Thyroid gland (tissue), 4 donors: ENCODE data around the gene DAB2IP. TPM values are rescaled to one million over a fixed set of nuclear protein-coding genes. Genes with fewer than 3 reads are reported as not detected.

Experiments
- DNase-seq, 2 donors: peaks; one replicate each; pipeline ENCODE4 v3.0.0-alpha.2; 2019
- H3K27ac ChIP-seq, 3 donors: fragments of 200-600 bp; sonication (generic); 1 replicate in 2 of 3; 2 replicates in 1 of 3; pipeline ENCODE4 v1.5.1; 2016 to 2019; ENCODE audit warnings: mild to moderate bottlenecking in 1 of 3, moderate library complexity in 1 of 3
- H3K27me3 ChIP-seq: fragments of 200-600 bp; sonication (generic); one replicate; pipeline ENCODE4 v1.5.1; 2019
- H3K36me3 ChIP-seq, 2 donors: fragments of 200-600 bp; sonication (generic); one replicate each; pipeline ENCODE4 v1.5.1; 2016 to 2019
- H3K4me1 ChIP-seq, 2 donors: fragments of 200-600 bp; sonication (generic); one replicate each; pipeline ENCODE4 v1.5.1; 2017 to 2019
- H3K4me3 ChIP-seq, 3 donors: fragments of 200-600 bp; sonication (generic); replicated peaks in 1 of 3; 1 replicate in 2 of 3; 2 replicates in 1 of 3; pipeline ENCODE4 v1.5.1; 2016; ENCODE audit warnings: mild to moderate bottlenecking in 1 of 3
- H3K9me3 ChIP-seq: fragments of 200-600 bp; sonication (generic); one replicate; pipeline ENCODE4 v1.5.1; 2017
- POLR2A ChIP-seq, 2 donors: fragments of 450-650 bp; IDR thresholded peaks; one replicate each; pipeline ENCODE4 v1.6.1; 2017; ENCODE audit warnings: antibody characterized with exemption in 2 of 2, mild to moderate bottlenecking in 2 of 2, moderate library complexity in 1 of 2
- WGBS, 2 donors: methylation state at CpG; one replicate each; pipeline ENCODE4 v1.1.5; 2017; 5-methylcytosine and 5-hydroxymethylcytosine counted together
- intact Hi-C: fragments of 100-400 bp; cut with DNase I; formaldehyde crosslinking; loops from one replicate; pipeline ENCODE4 v1.15.1; 2023
- total RNA-seq, 4 donors: library from RNA; depleted of rRNA; stranded (reverse); fragments of >200 nt; gene quantifications; one replicate each; pipeline ENCODE4 v1.2.3, GENCODE V29; 2016
- TF ChIP-seq, protein P1 (sequence below), 6 experiments: fragments of 200-600 bp in 3 of 6; fragments of 450-650 bp in 3 of 6; sonication (generic) in 3 of 6; IDR thresholded peaks; one replicate each; pipeline ENCODE4 v1.5.1; 2016 to 2019; ENCODE audit warnings: antibody characterized with exemption in 6 of 6, mild to moderate bottlenecking in 2 of 6, inconsistent platforms in 1 of 6, moderate library complexity in 1 of 6

Gene DAB2IP
- total RNA-seq, 4 donors from 2014 or later = 26.0 to 48.5 (median 38.2) TPM

DNA sequence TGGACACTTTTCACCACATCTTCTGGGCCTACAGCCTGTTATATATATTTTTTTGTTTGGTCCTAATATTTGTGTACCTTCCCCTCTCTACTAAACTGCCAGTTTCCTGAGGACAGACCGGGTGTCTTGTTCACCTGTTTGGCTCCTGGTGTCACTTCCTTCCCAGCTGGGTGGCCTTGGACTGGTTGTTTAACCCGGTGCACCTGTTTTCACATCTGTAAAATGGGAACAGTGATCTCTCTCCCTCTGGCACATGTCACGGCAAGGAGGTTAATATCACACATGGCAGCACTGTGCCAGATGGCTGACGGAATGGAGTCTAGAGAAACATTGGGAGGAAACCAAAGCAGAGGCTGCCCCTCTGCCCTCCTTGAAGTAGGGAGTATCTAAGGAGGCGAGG is 79.7 kb downstream of the DAB2IP start:
- 94 to 95% methylated on average over 5 of the region's 5 CpGs for WGBS, 2 donors
- Histone ChIP-seq H3K36me3 (no peaks in the 10 kb centered on the region), H3K9me3 (no peaks in the 10 kb centered on the region), H3K4me1 (peaks cover 16 to 38% of the 10 kb centered on the region in 2 donors), H3K4me3 (no peak overlapping the region), H3K27me3 (no peaks in the 10 kb centered on the region), H3K27ac (no peak overlapping the region)
- intact Hi-C loops = no loop called here
- TF ChIP-seq, protein P1, sequence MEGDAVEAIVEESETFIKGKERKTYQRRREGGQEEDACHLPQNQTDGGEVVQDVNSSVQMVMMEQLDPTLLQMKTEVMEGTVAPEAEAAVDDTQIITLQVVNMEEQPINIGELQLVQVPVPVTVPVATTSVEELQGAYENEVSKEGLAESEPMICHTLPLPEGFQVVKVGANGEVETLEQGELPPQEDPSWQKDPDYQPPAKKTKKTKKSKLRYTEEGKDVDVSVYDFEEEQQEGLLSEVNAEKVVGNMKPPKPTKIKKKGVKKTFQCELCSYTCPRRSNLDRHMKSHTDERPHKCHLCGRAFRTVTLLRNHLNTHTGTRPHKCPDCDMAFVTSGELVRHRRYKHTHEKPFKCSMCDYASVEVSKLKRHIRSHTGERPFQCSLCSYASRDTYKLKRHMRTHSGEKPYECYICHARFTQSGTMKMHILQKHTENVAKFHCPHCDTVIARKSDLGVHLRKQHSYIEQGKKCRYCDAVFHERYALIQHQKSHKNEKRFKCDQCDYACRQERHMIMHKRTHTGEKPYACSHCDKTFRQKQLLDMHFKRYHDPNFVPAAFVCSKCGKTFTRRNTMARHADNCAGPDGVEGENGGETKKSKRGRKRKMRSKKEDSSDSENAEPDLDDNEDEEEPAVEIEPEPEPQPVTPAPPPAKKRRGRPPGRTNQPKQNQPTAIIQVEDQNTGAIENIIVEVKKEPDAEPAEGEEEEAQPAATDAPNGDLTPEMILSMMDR (IDR thresholded peaks at IDR 0.05) = no peak
- no peak for TF ChIP-seq POLR2A (IDR thresholded peaks at IDR 0.05)
- DNase-seq = no peak

DNA sequence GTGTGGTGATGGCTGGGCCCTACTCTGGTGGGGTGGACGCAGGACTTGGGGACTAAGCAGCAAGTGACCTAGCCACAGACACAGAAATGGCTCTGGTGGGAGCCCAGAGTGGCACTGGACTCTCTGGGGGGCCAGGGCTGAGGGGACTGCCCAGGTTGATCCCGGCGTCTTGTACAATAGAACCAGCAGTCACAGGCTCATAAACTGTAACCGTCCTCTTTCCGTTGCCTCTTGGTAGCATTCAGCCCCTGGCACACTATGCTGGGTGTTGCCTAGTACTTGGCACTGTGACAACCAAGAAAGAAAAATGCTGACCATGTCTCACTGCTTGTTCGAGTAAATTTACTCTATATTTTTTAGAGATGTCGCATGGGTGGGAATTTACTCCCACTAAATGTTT is 80.5 kb downstream of the DAB2IP start:
- H3K36me3 ChIP-seq = no peaks in the 10 kb centered on the region
- peak; percentile 53 to 70 for DNase-seq
- H3K9me3 ChIP-seq = no peaks in the 10 kb centered on the region
- peak overlapping the region in 1 of 3 donors; percentile 8 for H3K27ac ChIP-seq
- peaks cover 22 to 44% of the 10 kb centered on the region in 2 donors for H3K4me1 ChIP-seq
- H3K27me3 ChIP-seq = no peaks in the 10 kb centered on the region
- H3K4me3 ChIP-seq = no peak overlapping the region
- intact Hi-C loops = no loop called here
- no peak for TF ChIP-seq POLR2A (IDR thresholded peaks at IDR 0.05)
- TF ChIP-seq, protein P1 (IDR thresholded peaks at IDR 0.05) = no peak
- 39 to 51% methylated on average over 7 of the region's 7 CpGs for whole genome bisulfite sequencing, 2 donors

DNA sequence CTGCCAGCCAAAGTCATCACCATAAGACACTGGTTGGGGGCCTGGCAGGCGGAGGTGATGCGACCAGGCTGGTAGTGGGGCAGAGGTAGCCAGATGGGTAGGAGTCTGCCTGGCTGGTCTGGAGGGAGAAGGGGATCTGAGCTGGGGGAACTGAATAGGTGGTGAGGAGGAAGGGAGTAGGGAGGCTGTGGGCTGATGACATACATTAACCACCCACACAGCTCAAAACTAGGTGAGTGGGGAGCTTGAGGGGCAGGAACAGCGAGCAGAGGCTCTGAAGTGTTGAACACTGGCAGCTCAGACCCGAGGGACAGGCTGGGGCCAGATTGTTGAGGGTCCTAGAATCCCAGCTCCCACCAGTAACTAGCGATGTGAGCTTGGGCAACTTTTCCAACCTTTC is 81.0 kb downstream of the DAB2IP start:
- DNase-seq = no peak
- no peak overlapping the region for H3K4me3 ChIP-seq
- TF ChIP-seq POLR2A (IDR thresholded peaks at IDR 0.05) = no peak
- intact Hi-C loops = no loop called here
- WGBS, 2 donors = 88 to 89% methylated on average over 5 of the region's 5 CpGs
- no peaks in the 10 kb centered on the region for H3K36me3 ChIP-seq
- H3K4me1 ChIP-seq = peaks cover 24 to 45% of the 10 kb centered on the region in 2 donors
- H3K27ac ChIP-seq = no peak overlapping the region
- no peaks in the 10 kb centered on the region for H3K27me3 ChIP-seq
- H3K9me3 ChIP-seq = no peaks in the 10 kb centered on the region

DNA sequence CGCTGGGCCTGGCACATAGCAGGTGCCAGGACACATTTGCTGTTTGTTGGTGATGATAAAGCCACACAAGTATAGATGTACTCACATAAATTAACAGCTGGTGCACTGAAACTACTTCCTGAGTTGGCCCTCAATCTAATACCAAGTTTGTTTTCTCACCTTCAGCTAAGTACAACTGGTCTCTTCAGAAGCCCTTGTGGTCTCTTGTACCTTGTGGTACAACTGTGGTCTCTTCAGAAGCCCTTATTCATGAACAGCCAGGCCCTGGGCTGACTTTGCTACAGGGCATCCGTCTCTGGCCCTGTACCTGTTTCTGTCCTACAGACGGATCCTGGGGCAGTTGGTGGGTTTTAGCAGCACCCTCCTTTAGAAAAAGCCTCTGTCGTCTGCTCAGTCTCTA is 81.5 kb downstream of the DAB2IP start:
- no peak for DNase-seq
- Histone ChIP-seq H3K36me3 (no peaks in the 10 kb centered on the region), H3K9me3 (no peaks in the 10 kb centered on the region), H3K27me3 (no peaks in the 10 kb centered on the region), H3K27ac (no peak overlapping the region), H3K4me1 (peaks cover 24 to 48% of the 10 kb centered on the region in 2 donors), H3K4me3 (no peak overlapping the region)
- TF ChIP-seq, protein P1 (IDR thresholded peaks at IDR 0.05) = no peak
- no peak for TF ChIP-seq POLR2A (IDR thresholded peaks at IDR 0.05)
- WGBS, 2 donors = 82 to 91% methylated on average over 4 of the region's 4 CpGs
- intact Hi-C loops = no loop called here

DNA sequence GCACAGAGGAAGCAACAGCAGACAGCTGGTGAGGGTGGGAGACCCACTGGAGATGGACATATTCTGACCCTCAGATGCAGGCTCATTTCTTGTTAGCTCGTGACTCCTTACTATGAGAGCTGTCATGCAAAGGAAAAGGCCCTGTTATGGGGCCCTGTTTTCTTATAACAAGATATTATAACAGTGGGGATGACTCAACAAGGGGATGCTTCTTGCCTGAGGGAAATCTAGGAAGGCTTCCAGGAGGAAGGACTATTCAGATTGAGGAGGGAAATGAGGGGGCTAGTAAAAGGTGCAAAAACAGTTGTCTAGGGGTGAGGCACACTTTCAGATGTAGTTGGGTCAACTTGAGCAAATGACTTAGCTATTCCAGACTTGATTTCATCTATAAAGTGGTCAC is 83.0 kb downstream of the DAB2IP start:
- 89 to 94% methylated on average over 1 of the region's 1 CpG for WGBS, 2 donors
- H3K4me3 ChIP-seq = no peak overlapping the region
- no peaks in the 10 kb centered on the region for H3K36me3 ChIP-seq
- TF ChIP-seq, protein P1 (IDR thresholded peaks at IDR 0.05) = no peak
- TF ChIP-seq POLR2A (IDR thresholded peaks at IDR 0.05) = no peak
- peaks cover 28 to 63% of the 10 kb centered on the region in 2 donors for H3K4me1 ChIP-seq
- H3K27ac ChIP-seq = no peak overlapping the region
- no peak for DNase-seq
- no peaks in the 10 kb centered on the region for H3K9me3 ChIP-seq
- H3K27me3 ChIP-seq = no peaks in the 10 kb centered on the region
- intact Hi-C loops = no loop called here
